Sciatic nerve (tissue), 2 donors: Measurements from ENCODE around the gene UBE2Q2. TPM values are rescaled to one million over a fixed set of nuclear protein-coding genes. Genes with fewer than 3 reads are reported as not detected.

Source experiments
- ATAC-seq: fragments of 200-7000 bp; cut with Tn5 transposase; one replicate; pipeline ENCODE4 v1.9.1; 2020; ENCODE audit warnings: mild to moderate bottlenecking, moderate library complexity
- DNase-seq: peaks from one replicate; pipeline ENCODE4 v3.0.0-alpha.2; 2020; ENCODE audit warnings: low spot score
- intact Hi-C: fragments of 100-400 bp; cut with DNase I; formaldehyde crosslinking; loops from one replicate; pipeline ENCODE4 v1.14.2; 2022
- total RNA-seq: library from RNA; stranded (reverse); fragmentation: NEBNext Ultra II Directional; extraction: Animal tissue kit (Norgen Biotek cat#: 25700); gene quantifications from one replicate; pipeline ENCODE4 v1.2.1, GENCODE V29; 2021
- donor health status: DM: no; HTN: no; CAD: no.
- donor health status: DM: no; HTN: no; CAD: no.

UBE2Q2 gene
- total RNA-seq, 1 donor from 2014 or later: 34.1 TPM

DNA sequence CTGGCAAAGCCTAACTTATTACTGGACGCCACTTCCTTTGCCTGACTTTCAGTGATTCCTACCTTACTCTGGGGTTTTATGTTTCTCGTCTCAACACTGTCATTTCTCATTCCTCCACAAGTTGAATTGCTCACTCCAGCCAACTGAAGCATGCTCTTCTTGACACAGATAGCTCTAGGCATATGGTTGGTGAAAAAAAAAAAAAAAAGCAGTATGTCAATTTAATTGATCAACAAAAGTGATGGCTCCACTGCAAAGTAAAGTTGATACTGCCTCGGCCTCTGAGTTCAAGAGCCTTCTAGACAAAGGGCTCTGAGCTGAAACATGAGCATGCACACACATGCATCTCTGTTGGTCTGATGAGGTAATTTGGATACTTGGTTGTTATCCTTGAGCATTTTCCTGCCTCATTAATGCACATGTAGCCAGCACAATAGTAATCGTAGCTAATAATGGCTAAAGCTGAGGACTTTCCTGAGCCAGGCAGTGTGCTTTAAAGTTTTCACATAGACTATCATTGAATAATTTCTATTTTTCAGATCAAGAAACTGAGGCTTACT, 21.4 kb upstream of the UBE2Q2 start:
- ATAC-seq: no peak
- DNase-seq: no peak
- intact Hi-C loops: no loop called here

DNA sequence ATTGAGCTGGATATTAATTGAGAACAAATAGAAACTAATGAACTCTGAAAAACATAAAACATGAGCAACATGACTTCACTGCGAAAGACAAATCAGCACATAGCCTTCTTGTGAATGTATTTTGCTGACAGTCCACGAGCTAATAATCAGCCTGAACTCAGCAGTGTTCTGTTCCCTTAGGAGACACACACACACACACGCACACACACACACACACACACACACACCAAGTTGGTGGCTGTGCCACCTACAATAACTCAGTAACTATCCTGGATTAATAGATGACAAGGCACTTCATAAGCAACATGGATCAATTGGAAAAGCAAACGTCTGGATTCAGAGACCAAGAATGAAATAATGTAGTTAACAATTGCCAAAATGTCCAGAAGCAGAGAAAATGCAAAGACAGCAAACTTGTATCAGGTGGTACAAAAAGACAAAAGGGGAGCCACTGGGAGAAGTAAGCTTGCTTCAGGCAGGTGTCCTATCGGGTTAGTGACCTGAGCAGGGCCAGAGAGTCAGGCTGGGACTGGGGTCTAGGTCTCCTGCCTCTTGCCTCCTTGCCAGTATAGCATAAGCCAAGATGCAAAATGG, 20.5 kb upstream of the UBE2Q2 start:
- ATAC-seq (no peak), DNase-seq (no peak)
- intact Hi-C loops: no loop called here

DNA sequence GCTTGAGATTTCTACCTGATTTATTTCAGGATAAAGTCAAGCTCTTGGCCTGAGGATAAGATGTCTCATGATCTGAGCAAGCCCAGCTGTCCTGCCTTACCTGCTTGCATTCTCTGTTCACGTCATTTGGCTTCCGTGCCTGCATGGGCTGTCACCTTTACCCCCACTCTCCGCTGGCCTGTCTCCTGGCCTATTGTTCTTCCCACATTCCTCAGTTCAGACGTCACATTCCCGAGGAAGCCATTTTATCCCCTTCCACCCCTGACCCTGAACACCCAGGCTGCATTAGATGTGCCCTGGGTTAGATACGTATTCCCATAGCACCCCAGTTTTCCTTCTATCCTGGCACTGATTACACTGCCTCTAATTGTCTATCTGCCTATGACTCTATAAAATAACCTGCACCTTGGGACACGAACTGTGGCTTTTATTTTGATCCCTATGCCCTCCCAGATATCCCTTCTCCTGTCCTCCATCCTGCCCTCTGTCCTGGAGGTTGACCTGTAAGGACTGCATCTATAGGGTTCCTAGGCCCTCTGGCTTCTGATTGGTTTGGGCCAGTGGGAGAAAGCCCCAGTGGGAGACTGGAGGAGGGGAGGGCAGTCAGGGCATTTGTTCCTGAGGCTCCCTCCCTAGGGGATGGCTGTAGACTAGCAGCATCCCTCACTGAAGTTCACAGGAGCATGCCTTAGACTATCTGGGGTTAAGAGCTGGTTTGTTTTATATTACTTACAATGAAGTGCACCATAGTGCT, 19.2 kb upstream of the UBE2Q2 start:
- intact Hi-C loops: no loop called here
- ATAC-seq (no peak), DNase-seq (no peak)

DNA sequence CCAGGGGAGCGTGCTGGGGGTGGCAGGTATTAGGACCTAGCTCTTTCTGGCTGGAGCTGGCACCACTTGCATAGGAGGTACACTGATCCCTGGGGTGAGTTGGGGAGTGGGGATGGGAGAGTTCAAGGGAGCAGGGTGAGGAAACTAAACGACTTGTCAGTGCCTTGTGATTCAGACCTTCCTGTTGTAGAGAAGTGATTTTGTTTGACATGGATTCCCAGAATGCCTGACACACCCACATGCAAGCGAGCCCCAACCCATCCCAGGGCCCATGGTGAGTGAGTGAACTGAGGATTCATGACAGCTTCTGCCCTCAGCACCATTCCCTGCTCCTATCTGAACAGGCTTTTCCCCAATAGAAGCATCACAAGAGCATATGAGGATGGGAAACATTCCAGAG, 15.6 kb upstream of the UBE2Q2 start:
- ATAC-seq (no peak), DNase-seq (no peak)
- intact Hi-C loops: no loop called here

DNA sequence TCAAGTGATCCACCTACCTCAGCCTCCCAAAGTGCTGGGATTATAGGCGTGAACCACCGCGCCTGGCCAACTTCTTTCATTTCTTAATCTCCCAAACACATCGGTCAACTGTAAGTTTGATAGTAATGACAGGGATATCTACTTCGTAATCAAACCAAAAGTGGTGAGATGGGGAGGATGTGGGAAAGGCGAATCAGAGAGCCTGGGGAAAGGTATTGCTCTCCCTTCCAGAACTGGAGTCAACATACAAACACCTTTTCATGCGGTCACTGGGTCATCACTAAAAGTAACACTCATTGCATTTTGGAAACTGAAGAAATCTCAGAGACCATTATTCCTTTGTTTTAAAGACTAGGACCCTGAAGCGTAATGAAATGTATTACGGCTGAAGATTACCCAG, 14.8 kb upstream of the UBE2Q2 start:
- no peak for ATAC-seq

DNA sequence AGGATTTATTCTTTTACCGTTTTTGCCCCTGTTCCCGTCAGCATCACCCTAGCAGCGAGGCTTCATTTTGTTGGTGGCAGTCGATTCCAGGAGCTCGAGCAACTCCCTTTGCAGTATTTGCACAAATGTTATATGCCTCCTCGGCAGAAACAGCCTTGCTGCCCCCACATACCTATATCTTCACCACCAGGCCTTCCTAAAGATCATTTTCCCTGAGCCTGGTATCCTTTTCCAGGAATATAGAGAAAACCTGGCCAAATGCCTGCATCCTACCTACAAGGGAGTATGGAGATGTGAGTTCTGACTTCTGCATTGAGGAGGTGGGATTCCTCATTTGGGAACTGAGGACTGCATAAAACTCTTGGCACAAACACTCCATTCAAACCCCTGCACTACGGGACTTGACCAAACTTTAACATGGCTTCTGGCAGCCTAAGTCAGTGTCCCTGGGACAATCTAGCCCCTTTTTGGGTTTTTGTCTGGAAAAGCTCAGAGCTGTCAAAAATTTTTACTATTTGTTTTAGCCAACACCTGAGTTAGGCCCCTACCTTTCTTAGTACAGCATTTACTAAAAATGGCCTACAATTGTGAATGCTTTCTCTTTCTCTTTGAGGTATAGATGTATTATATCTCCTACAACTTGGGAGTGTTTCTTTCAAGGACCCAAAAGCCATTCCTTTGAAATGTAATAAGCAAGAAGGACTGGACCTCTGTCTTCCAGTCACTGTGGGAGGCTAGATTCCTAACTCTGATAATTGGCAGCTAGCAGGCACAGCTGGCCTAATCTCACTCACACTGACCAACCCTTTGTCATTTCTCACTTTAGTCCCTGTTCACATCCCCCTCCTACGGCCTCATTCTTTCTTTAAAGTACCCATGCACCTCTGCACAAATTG, 12.1 kb upstream of the UBE2Q2 start:
- ATAC-seq (no peak), DNase-seq (no peak)

More for the DNA sequence above, 14.8 kb upstream of the UBE2Q2 start:
- intact Hi-C loops: no loop called here
- DNase-seq: no peak

DNA sequence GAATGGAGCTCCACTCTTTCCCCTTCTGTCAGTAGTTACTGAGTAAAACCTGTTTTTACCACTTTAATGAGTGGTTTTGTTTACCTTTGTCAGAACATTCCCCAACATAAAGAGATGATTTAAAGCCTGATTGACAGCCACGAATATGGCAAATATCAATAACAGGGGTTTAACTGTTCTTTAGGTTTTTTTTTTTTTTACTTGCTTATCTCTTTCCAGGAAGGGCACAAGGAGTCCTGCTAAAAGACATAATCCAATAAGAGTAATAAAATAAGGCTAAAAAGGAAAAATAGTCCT, 11.5 kb upstream of the UBE2Q2 start:
- no peak for DNase-seq
- ATAC-seq: no peak
- intact Hi-C loops: no loop called here

More for the DNA sequence above, 12.1 kb upstream of the UBE2Q2 start:
- intact Hi-C loops: no loop called here

DNA sequence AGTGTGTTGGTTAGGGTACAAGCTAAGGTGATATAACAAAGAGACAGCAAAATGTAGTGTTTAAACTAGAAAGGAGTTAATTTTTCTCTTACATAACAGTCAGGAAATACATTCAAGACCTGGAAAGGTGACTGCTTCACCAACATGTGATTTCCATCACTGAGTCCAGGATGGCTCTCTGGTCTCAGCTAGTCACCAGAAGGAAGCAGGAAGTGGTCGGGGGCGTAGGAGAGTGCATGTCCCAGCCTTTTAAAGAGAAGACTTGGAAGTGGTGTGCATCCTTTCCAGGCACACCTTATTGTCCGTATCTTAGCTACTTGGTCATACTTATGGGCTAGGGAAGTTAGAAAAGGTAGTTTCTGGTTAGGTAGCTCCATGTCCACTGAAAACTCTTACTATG, 11.1 kb upstream of the UBE2Q2 start:
- ATAC-seq: no peak
- DNase-seq: no peak
- intact Hi-C loops: no loop called here

DNA sequence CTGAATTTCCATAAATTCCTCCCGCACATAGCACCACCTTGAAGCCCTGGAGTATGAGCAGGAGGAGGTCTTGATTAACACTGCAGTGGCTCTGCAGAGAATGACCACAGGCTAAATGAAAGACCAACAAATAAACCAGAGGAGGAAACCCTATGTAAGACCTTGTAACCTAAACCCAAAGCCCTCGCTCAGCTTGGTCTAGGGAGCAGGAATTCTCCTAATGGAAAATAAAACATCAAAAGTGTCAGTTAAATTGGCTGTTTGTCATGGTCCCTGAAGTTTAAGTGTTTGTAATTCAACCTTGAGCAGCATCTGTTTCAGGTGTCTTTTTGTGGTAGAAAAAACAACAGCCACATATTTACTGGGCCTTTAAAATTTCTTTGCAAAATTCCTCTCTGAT, 9.2 kb upstream of the UBE2Q2 start:
- intact Hi-C loops: no loop called here

DNA sequence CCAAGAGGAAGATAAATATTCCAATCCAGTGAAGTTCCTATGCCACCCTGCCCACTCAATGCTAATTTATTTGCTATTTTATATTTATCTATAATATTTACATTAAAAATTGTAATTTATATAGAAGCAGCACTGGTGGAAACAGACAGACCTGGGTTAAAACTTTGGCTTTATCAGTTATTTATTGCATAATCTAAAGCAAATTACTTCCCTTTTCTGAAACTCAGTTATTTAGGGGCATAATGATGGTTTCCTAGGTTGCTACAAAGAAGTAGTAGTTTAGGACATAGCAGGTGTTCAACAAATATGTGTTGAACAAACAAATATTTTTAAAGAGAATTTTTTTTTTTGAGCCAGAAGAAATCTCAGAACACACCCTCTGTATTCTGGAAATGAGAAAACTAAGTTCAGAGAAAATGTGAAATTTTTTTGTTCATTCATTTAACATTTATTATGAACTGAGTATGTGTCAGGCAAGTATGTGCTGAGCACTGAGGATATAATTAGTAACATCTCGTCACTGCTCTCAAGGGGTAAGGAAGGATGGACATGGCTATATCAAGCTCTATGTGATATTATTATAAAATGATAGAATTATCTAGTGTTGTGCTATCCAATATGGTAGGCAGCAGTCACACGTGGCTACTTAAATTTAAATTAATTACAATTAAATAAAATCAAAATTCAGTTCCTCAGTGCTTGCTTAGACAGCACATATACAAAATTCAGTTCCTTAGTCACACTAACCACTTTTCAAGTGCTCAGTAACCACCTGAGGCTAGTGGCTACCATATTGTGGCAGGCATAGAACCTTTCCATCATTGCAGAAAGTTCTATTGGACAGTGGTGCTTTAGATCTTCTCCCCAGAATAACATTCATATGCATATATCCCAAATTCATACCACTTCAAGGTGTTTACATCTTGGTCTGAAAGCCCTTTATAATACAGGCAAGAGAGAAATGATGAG, 7.0 kb upstream of the UBE2Q2 start:
- intact Hi-C loops: no loop called here
- ATAC-seq: no peak
- DNase-seq: no peak

More for the DNA sequence above, 9.2 kb upstream of the UBE2Q2 start:
- ATAC-seq: no peak
- DNase-seq: no peak

DNA sequence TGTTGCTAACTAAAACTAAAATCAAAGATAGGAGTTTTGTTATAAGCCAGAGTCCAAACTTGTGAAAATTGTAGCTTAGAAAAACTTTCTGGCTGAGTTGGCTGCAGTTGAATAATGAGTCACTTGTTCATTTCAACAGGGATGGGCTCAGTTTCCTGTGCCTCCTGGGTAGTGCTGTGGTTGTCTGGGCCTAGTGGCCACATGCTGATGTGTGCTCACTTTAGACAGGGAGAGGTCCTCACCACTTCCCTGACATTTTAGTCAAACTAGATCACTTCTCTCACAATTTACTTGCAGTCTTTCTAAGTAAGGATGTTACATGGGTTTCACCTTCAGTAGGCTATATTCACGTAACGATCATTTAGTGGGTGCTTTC, 6.3 kb upstream of the UBE2Q2 start:
- DNase-seq (no peak), ATAC-seq (peak; percentile 52)
- intact Hi-C loops: no loop called here

DNA sequence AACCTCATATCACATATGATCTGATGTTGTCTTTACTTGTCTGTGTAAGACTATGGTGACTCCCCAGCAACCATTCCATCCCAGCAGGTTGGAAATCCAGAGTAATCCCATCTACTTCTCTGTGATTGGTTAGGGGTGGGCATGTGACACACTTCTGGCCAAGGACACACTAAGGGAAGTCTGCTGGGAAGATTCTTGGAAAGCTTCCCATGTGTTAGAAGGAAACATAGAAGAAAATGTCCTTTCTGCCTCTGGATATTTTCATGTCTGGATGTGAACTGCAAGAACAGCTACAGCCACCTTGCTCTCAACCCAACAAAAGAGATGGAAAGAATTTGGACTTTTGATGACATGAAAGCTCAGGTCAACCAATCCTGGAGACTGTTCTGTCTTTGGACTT, 2.6 kb upstream of the UBE2Q2 start:
- peak; percentile 70 for ATAC-seq
- no peak for DNase-seq
- intact Hi-C loops: no loop called here

DNA sequence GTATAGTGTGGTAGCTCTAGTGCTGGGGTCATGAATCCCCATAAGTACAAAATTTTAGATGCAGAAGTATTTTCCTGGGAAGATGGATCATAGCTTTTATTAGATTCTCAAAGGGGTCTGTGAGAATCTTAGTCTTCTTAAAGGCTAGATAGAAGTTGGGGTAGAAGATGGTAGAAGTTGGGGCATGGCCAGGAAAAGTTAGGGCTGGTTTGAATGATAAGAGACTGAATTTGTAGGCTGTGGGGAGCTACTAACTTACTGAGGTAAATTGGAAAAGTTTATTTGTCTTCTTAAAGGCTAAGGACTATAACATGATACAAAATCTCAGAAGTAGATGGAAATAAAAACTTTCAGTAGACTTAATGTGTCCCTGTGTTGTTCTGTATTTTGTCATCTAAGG, 1.6 kb upstream of the UBE2Q2 start:
- intact Hi-C loops: no loop called here
- DNase-seq (no peak), ATAC-seq (no peak)

DNA sequence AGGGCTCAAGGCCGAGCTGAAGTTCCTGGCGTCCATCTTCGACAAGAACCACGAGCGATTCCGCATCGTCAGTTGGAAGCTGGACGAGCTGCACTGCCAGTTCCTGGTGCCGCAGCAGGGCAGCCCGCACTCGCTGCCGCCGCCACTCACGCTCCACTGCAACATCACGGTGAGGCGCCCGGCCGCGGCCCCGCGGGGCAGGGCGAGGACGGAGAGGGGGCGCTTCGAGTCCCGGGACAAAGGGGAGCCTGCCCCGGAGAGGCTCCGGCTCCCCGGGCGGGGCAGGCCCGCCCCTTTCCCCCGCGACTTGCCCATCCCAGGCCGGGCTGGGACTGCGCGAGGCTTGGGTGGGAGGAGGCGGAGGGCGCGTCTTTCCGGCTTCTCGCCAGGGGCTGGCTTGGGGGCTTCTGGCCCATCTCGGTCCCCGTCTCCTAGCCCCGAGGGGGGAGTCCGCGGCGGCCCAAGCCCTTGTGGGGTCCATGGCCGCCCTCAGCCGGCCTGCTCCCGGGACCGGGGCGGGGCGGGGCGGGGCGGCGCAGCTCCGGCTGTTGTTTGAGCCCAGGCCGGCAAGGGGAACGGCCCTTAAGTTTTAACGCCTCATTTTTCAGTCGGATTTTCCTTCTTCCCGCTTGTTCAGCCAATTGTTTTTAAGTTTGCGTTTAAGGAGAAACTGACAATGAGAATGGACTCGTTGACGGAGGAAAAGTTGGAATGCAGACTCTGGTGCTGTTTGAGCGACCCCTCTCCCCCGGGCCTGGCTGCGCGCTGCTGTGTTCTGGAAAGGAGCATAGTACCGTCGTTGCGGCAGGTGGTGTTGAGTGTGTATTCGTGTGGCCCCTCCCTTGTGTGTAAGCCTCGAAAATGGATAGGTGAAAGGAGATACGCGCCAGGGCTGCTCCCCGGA, 683 bp downstream of the UBE2Q2 start:
- intact Hi-C loops: no loop called here

DNA sequence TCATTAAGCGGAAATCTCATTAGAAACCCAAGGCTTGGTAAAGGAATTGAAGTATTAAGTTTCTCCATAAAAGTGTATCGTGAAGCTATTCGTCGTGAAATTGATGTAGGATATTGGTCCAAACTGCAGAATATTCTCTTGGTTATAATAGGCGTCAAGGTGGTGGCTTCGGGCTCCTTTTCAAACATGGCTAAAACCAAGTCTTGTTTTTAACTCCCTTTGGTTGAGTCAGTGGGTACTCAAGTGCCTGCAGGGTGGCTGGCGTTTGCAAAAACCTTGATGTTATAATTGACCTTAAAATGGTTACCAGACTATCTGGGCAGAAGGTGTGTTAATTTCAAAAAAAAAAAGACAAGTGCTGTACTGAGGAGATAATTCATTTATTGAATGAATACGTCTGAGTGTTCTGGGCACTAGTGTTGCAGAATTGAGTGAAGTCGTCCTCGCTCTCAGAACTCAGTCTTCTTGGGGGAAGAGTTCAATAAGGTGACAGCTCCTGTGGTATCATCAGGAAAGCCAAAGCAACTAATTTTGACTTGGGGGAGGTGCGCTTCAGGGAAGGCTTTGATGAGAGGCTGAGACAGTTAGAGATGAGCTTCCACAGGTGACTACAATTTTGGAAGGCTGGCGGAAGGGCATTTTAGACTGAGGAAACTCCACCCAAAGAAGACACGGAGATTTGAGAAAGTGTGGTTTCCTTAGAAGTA, 1.5 kb downstream of the UBE2Q2 start:
- ATAC-seq: no peak
- DNase-seq: no peak
- intact Hi-C loops: no loop called here

More for the DNA sequence above, 683 bp downstream of the UBE2Q2 start:
- ATAC-seq: peak; percentile 86
- peak; percentile 80 for DNase-seq

DNA sequence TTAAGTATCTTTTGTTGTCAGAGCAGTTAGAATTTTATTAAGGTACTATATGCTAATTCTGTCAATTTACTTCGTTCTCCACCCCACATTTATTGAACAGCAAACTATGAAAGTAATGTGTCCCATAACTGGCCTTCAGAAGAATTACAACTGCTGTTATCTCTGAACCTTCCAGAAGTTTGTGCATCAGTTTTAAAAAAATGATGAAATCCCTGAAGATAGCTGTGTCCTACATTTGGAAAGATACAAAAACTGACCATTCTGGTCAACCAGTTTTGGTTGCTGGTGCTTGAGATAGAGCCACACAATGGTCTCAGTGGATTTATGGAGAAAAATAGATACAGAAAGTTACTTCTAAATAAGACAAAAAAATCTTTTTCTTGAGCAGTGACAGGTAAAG, 5.9 kb downstream of the UBE2Q2 start:
- ATAC-seq (no peak), DNase-seq (no peak)
- intact Hi-C loops: no loop called here

DNA sequence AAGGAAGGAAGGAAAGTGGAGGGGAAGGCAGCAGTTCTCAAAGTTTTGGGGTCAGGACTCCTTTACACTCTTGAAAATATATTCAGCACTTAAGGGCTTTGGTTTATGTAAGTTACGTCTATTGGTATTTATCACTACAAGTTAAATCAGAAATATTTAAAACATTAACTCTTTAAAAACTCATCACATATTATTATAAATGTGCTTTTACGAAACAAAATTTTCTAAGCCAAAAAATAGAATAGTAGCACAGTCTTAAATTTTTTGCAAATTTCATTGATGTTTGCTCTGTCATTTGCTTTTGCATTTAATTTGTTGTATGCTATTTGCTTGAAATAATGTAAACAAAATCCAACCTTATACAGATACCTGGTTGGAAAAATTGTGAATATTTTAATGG, 7.5 kb downstream of the UBE2Q2 start:
- intact Hi-C loops: no loop called here
- DNase-seq (no peak), ATAC-seq (no peak)
